ENCODE results near the gene GALNT8. TPM values are rescaled to one million over a fixed set of nuclear protein-coding genes. Genes with fewer than 3 reads are reported as not detected.

GALNT8 gene
- total and polyA plus RNA-seq, 10 of the 15 experiments (the other 5 are each of a cell fraction or from before 2014, with no cell fraction given), result 0.14 to 0.81 (median 0.31) TPM; not detected in 1

DNA sequence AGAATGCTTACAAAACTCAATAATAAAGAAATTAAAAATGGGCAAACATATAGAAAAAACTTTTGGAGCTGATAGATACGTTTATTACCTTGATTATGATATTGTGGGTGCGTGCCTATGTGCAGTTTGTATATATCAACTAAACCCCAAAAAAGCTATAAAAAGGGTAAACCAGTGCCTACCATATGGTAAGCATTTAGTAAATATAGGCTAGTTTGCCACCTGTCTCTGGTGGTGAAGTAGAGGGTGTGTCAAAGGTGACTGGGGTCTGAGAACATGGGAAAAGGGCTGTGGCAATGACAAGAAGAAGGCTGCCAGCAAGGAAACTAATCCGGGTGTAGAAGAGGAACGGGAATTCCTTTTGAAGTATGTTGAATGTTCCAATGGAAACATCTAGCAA lies 18.3 kb downstream of the GALNT8 start (continued):
- TF ChIP-seq, protein P1, sequence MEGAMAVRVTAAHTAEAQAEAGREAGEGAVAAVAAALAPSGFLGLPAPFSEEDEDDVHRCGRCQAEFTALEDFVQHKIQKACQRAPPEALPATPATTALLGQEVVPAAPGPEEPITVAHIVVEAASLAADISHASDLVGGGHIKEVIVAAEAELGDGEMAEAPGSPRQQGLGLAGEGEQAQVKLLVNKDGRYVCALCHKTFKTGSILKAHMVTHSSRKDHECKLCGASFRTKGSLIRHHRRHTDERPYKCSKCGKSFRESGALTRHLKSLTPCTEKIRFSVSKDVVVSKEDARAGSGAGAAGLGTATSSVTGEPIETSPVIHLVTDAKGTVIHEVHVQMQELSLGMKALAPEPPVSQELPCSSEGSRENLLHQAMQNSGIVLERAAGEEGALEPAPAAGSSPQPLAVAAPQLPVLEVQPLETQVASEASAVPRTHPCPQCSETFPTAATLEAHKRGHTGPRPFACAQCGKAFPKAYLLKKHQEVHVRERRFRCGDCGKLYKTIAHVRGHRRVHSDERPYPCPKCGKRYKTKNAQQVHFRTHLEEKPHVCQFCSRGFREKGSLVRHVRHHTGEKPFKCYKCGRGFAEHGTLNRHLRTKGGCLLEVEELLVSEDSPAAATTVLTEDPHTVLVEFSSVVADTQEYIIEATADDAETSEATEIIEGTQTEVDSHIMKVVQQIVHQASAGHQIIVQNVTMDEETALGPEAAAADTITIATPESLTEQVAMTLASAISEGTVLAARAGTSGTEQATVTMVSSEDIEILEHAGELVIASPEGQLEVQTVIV (IDR thresholded peaks at IDR 0.05; ENCODE audit: borderline replicate concordance, partially characterized antibody), result no peak
- TF ChIP-seq RBBP5 (conservative IDR thresholded peaks at IDR 0.05), result no peak

DNA sequence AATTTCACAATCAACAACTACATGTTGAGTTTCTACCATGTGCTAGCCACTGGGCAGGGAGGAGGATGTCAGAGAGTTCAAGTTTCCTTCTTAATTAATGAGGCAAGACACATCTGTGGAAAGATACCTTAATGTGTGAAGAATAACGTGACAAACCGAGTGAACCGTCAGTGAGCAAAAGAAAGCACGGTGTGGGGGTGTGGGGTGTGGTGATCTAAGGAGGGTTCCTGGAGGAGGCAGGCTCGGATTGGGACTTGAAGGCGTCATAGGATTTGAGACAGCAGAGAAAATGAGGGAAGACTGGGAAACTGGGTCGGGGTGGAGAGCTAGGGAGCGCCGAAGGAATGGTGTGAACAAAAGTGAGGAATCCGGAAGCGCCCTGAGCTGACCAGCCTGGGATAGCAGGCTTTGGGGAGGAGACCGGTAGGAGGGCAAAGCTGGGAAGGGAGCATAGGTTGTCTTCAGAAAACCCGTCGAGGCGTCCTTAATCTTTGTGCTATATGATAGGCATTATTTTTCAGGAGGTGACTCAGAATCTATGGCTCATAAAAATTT lies 22.3 kb downstream of the GALNT8 start:
- in situ Hi-C loops (cut with MboI) (no loop called here), intact Hi-C loops (cut with micrococcal nuclease; ENCODE audit: unreplicated experiment) (no loop called here)
- POLR2A ChIA-PET, result no interaction called here
- Histone ChIP-seq H3K4me2 (ENCODE audit: control insufficient read depth, insufficient read depth) (no peak overlapping the region), H3K9ac (ENCODE audit: control insufficient read depth, insufficient read depth, low read length) (no peak overlapping the region), H3K9me3 (replicated peaks; ENCODE audit: control insufficient read depth, insufficient read depth, low read length) (no peaks in the 10 kb centered on the region), H3K4me1 (ENCODE audit: control insufficient read depth, insufficient read depth, low read length) (no peaks in the 10 kb centered on the region), H4K20me1 (ENCODE audit: control insufficient read depth, insufficient read depth) (no peaks in the 10 kb centered on the region), H3K27me3 (replicated peaks in 1 of 2; ENCODE audit: control insufficient read depth in 2 of 2, insufficient read depth in 2 of 2, low read length in 1 of 2) (no peaks in the 10 kb centered on the region; a peak in 3 of 4 replicates), H3K4me3 (no peak overlapping the region), H3K27ac (ENCODE audit: control insufficient read depth, insufficient read depth) (no peak overlapping the region), H3K36me3 (ENCODE audit: control insufficient read depth in 2 of 2, insufficient read depth in 2 of 2, low read length in 1 of 2) (no peaks in the 10 kb centered on the region), H2AFZ (ENCODE audit: control insufficient read depth, low read depth, low read length) (no peak overlapping the region), H3K79me2 (ENCODE audit: control insufficient read depth, insufficient read depth, low read length) (no peaks in the 10 kb centered on the region)
- WGBS (ENCODE audit: insufficient coverage, insufficient replicate concordance, low lambda C conversion rate, missing lambda C conversion rate), result 49% methylated on average over 12 of the region's 15 CpGs
- FAIRE-seq (no peak), ATAC-seq (no peak), DNase-seq (ENCODE audit: low read depth, low spot score) (no peak)
- no TSS peak for BruUV-seq (replicated peaks)
- CTCF ChIA-PET, result no interaction called here
- RAD21 ChIA-PET (ENCODE audit: unreplicated experiment), result no interaction called here
- SMC1A ChIA-PET (ENCODE audit: uncharacterized antibody, unreplicated experiment), result interaction anchor here (0.6 kb wide), 1 partner anchor 16 kb away, joined by 4 read pairs; no protein-coding TSS in a partner anchor
- TF ChIP-seq JUND (IDR thresholded peaks at IDR 0.05; ENCODE audit: low read depth, low read length), result no peak
- no peak for TF ChIP-seq RB1 (IDR thresholded peaks at IDR 0.05; ENCODE audit: borderline replicate concordance)
- no peak for TF ChIP-seq ZNF622 (IDR thresholded peaks at IDR 0.05)
- TF ChIP-seq GATAD2B (conservative IDR thresholded peaks at IDR 0.05; ENCODE audit: low read depth), result no peak
- TF ChIP-seq, protein P2, sequence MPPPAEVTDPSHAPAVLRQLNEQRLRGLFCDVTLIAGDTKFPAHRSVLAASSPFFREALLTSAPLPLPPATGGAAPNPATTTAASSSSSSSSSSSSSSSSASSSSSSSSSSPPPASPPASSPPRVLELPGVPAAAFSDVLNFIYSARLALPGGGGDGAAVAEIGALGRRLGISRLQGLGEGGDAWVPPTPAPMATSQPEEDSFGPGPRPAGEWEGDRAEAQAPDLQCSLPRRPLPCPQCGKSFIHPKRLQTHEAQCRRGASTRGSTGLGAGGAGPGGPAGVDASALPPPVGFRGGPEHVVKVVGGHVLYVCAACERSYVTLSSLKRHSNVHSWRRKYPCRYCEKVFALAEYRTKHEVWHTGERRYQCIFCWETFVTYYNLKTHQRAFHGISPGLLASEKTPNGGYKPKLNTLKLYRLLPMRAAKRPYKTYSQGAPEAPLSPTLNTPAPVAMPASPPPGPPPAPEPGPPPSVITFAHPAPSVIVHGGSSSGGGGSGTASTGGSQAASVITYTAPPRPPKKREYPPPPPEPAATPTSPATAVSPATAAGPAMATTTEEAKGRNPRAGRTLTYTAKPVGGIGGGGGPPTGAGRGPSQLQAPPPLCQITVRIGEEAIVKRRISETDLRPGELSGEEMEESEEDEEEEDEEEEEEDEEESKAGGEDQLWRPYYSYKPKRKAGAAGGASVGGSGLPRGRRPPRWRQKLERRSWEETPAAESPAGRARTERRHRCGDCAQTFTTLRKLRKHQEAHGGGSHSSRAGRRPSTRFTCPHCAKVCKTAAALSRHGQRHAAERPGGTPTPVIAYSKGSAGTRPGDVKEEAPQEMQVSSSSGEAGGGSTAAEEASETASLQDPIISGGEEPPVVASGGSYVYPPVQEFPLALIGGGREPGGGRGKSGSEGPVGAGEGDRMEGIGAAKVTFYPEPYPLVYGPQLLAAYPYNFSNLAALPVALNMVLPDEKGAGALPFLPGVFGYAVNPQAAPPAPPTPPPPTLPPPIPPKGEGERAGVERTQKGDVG (CRISPR knock-in tag; IDR thresholded peaks at IDR 0.05), result no peak
- no peak for TF ChIP-seq PAX5 (IDR thresholded peaks at IDR 0.05; ENCODE audit: borderline replicate concordance, low read depth, low read length)
- TF ChIP-seq, protein P3, sequence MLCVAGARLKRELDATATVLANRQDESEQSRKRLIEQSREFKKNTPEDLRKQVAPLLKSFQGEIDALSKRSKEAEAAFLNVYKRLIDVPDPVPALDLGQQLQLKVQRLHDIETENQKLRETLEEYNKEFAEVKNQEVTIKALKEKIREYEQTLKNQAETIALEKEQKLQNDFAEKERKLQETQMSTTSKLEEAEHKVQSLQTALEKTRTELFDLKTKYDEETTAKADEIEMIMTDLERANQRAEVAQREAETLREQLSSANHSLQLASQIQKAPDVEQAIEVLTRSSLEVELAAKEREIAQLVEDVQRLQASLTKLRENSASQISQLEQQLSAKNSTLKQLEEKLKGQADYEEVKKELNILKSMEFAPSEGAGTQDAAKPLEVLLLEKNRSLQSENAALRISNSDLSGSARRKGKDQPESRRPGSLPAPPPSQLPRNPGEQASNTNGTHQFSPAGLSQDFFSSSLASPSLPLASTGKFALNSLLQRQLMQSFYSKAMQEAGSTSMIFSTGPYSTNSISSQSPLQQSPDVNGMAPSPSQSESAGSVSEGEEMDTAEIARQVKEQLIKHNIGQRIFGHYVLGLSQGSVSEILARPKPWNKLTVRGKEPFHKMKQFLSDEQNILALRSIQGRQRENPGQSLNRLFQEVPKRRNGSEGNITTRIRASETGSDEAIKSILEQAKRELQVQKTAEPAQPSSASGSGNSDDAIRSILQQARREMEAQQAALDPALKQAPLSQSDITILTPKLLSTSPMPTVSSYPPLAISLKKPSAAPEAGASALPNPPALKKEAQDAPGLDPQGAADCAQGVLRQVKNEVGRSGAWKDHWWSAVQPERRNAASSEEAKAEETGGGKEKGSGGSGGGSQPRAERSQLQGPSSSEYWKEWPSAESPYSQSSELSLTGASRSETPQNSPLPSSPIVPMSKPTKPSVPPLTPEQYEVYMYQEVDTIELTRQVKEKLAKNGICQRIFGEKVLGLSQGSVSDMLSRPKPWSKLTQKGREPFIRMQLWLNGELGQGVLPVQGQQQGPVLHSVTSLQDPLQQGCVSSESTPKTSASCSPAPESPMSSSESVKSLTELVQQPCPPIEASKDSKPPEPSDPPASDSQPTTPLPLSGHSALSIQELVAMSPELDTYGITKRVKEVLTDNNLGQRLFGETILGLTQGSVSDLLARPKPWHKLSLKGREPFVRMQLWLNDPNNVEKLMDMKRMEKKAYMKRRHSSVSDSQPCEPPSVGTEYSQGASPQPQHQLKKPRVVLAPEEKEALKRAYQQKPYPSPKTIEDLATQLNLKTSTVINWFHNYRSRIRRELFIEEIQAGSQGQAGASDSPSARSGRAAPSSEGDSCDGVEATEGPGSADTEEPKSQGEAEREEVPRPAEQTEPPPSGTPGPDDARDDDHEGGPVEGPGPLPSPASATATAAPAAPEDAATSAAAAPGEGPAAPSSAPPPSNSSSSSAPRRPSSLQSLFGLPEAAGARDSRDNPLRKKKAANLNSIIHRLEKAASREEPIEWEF (IDR thresholded peaks at IDR 0.05; ENCODE audit: insufficient replicate concordance, low read depth, low read length), result no peak
- TF ChIP-seq BHLHE40 (IDR thresholded peaks at IDR 0.05; ENCODE audit: borderline replicate concordance in 1 of 2, low read depth in 2 of 2, low read length in 1 of 2), result no peak
- TF ChIP-seq EZH2 (IDR thresholded peaks at IDR 0.05; ENCODE audit: borderline replicate concordance, control insufficient read depth, low read depth, low read length), result no peak
